Measurements from ENCODE around the gene KLF13. TPM values are rescaled to one million over a fixed set of nuclear protein-coding genes. Genes with fewer than 3 reads are reported as not detected.

The KLF13 gene
- total RNA-seq, 1 donor from 2014 or later = 59.1 TPM

DNA sequence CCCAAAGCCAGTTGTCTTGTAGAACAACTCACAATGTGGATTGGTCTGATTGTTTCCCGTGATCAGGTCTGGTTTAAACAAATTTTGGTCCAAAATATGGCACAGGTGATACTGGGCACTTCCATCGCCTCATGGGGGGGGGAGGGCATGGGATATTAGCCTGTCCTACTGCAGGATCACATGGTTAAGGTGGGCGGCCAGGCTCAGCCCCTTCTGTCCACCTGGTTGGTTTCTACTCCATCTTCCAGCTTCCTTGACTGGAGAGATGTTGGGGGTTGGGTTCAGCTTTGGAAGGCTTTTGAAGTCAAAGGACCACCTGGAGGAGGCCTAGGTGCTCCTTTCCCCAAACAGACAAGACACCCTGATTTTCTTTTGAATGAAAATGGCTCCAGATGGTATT lies 7.2 kb downstream of the KLF13 start:
- Mint-ChIP-seq H3K9me3 (ENCODE audit: low read depth) (no peaks in the 10 kb centered on the region), H3K27me3 (ENCODE audit: low read depth) (no peaks in the 10 kb centered on the region), H3K36me3 (ENCODE audit: low read depth) (no peaks in the 10 kb centered on the region), H3K27ac (ENCODE audit: unreplicated experiment) (no peak overlapping the region), H3K4me3 (ENCODE audit: unreplicated experiment) (no peak overlapping the region), H3K4me1 (ENCODE audit: low read depth) (peaks cover 63% of the 10 kb centered on the region)
- DNase-seq (ENCODE audit: low spot score) = no peak
- TF ChIP-seq CTCF (IDR thresholded peaks at IDR 0.05) = no peak

- Mint-ChIP-seq H3K4me3 (ENCODE audit: unreplicated experiment) (no peak overlapping the region), H3K36me3 (ENCODE audit: low read depth) (no peaks in the 10 kb centered on the region), H3K4me1 (ENCODE audit: low read depth) (peaks cover 64% of the 10 kb centered on the region), H3K27ac (ENCODE audit: unreplicated experiment) (no peak overlapping the region), H3K27me3 (ENCODE audit: low read depth) (no peaks in the 10 kb centered on the region), H3K9me3 (ENCODE audit: low read depth) (no peaks in the 10 kb centered on the region)
- TF ChIP-seq CTCF (IDR thresholded peaks at IDR 0.05) = no peak
- DNase-seq (ENCODE audit: low spot score) = no peak
These were observed 9.5 kb downstream of the KLF13 start for GRCh38 chr15:31335989-31336592.

GRCh38 chr15:31336593-31337295 lies 10.1 kb downstream of the KLF13 start:
- Mint-ChIP-seq H3K4me3 (ENCODE audit: unreplicated experiment) (no peak overlapping the region), H3K4me1 (ENCODE audit: low read depth) (peaks cover 63% of the 10 kb centered on the region), H3K9me3 (ENCODE audit: low read depth) (no peaks in the 10 kb centered on the region), H3K36me3 (ENCODE audit: low read depth) (no peaks in the 10 kb centered on the region), H3K27ac (ENCODE audit: unreplicated experiment) (no peak overlapping the region), H3K27me3 (ENCODE audit: low read depth) (no peaks in the 10 kb centered on the region)
- no peak for TF ChIP-seq CTCF (IDR thresholded peaks at IDR 0.05)
- DNase-seq (ENCODE audit: low spot score) = no peak

GRCh38 chr15:31337352-31338031 lies 10.9 kb downstream of the KLF13 start:
- H3K4me3 Mint-ChIP-seq (ENCODE audit: unreplicated experiment) = no peak overlapping the region
- peaks cover 57% of the 10 kb centered on the region for H3K4me1 Mint-ChIP-seq (ENCODE audit: low read depth)
- no peaks in the 10 kb centered on the region for H3K27me3 Mint-ChIP-seq (ENCODE audit: low read depth)
- no peak overlapping the region for H3K27ac Mint-ChIP-seq (ENCODE audit: unreplicated experiment)
- no peak for DNase-seq (ENCODE audit: low spot score)
- H3K9me3 Mint-ChIP-seq (ENCODE audit: low read depth) = no peaks in the 10 kb centered on the region
- TF ChIP-seq CTCF (IDR thresholded peaks at IDR 0.05) = no peak
- H3K36me3 Mint-ChIP-seq (ENCODE audit: low read depth) = no peaks in the 10 kb centered on the region

DNA sequence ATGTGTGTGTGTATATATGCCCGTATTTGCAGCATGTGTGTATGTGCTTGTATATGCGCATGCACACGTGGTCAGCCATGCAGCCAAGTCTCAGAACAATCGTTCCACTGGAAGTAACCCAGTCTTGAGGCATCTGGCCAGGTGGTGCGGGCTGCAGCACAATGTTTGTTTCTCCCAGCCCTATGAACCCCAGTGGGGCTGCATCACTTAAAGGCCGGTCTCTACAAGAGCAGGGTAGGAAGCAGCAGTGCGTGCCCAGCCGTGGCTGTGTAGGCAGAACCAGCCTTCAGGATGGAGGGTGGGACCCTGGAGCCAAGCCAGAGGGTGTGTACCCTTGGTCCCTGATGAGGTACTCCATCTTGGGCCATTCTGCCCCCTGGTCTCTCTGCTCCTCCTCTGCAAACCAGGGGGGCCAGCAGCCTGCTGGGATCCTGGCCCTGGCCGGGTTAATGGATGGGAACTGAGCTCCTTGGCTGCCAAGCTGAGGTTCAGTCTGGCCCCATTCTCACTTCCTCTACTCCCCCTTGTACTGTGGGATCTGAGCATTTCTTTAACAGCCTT lies 11.8 kb downstream of the KLF13 start:
- H3K27ac Mint-ChIP-seq (ENCODE audit: unreplicated experiment) = peak overlapping the region; percentile 97
- H3K36me3 Mint-ChIP-seq (ENCODE audit: low read depth) = no peaks in the 10 kb centered on the region
- H3K4me1 Mint-ChIP-seq (ENCODE audit: low read depth) = peaks cover 59% of the 10 kb centered on the region
- H3K4me3 Mint-ChIP-seq (ENCODE audit: unreplicated experiment) = no peak overlapping the region
- H3K27me3 Mint-ChIP-seq (ENCODE audit: low read depth) = no peaks in the 10 kb centered on the region
- H3K9me3 Mint-ChIP-seq (ENCODE audit: low read depth) = no peaks in the 10 kb centered on the region
- no peak for TF ChIP-seq CTCF (IDR thresholded peaks at IDR 0.05)
- DNase-seq (ENCODE audit: low spot score) = no peak
